Left colon (tissue), 2 donors: ENCODE measurements around the gene OR1A1. TPM values are rescaled to one million over a fixed set of nuclear protein-coding genes. Genes with fewer than 3 reads are reported as not detected.

ENCODE experiments used
- total RNA-seq, 2 donors: library from RNA; stranded (reverse); fragmentation: NEBNext Ultra II Directional; extraction: Animal tissue kit (Norgen Biotek cat#: 25700); gene quantifications; one replicate each; pipeline ENCODE4 v1.2.1, GENCODE V29; 2021
- donor health status: DM: no; HTN: no; CAD: no.
- donor health status: DM: yes; HTN: yes; CAD: no.

OR1A1 gene
- total RNA-seq, 2 donors from 2014 or later = not detected

Other genes starting within 250 kb of the OR1A1 start
- gene OR1D5, start 144.1 kb upstream of the OR1A1 start, total RNA-seq = not detected
- not detected for gene OR1D2, start 103.2 kb upstream of the OR1A1 start, total RNA-seq
- gene OR1G1, start 80.1 kb upstream of the OR1A1 start, total RNA-seq = not detected
- not detected for gene OR1A2, start 10.1 kb upstream of the OR1A1 start, total RNA-seq
- gene OR3A1, start 90.7 kb downstream of the OR1A1 start, total RNA-seq = not detected
- not detected for gene OR3A2, start 178.6 kb downstream of the OR1A1 start, total RNA-seq
- gene OR1E1, start 190.7 kb downstream of the OR1A1 start, total RNA-seq = not detected
- not detected for gene OR3A3, start 203.7 kb downstream of the OR1A1 start, total RNA-seq
- gene OR1E2, start 226.2 kb downstream of the OR1A1 start, total RNA-seq = not detected